Dendritic cell treated with granulocyte-macrophage colony-stimulating factor and Interleukin-4, amounts not matched to agents 40 ng/mL and 50 ng/mL, for 4 days (primary cell): ENCODE results near the gene VSIG8.
A peak's percentile ranks its signal among the peaks of the same experiment; 100 is the strongest.

ENCODE experiments used
- H3K27ac Mint-ChIP-seq: one replicate; pipeline ENCODE4 v1.8.0; 2022; ENCODE audit warnings: mild to moderate bottlenecking, mixed read lengths
- H3K27me3 Mint-ChIP-seq: one replicate; pipeline ENCODE4 v1.8.0; 2022; ENCODE audit warnings: mild to moderate bottlenecking, mixed read lengths
- H3K36me3 Mint-ChIP-seq: one replicate; pipeline ENCODE4 v1.8.0; 2022; ENCODE audit warnings: low read depth, mixed read lengths
- H3K4me1 Mint-ChIP-seq: one replicate; pipeline ENCODE4 v1.8.0; 2022; ENCODE audit warnings: low read depth, mixed read lengths
- H3K4me3 Mint-ChIP-seq: one replicate; pipeline ENCODE4 v1.8.0; 2022; ENCODE audit warnings: mild to moderate bottlenecking, moderate library complexity, mixed read lengths
- H3K9me3 Mint-ChIP-seq: one replicate; pipeline ENCODE4 v1.8.0; 2022; ENCODE audit warnings: mixed read lengths
- intact Hi-C: fragments of 100-400 bp; cut with micrococcal nuclease; formaldehyde crosslinking; loops from one replicate; pipeline ENCODE4 v1.15.0; 2022

The VSIG8 gene

DNA sequence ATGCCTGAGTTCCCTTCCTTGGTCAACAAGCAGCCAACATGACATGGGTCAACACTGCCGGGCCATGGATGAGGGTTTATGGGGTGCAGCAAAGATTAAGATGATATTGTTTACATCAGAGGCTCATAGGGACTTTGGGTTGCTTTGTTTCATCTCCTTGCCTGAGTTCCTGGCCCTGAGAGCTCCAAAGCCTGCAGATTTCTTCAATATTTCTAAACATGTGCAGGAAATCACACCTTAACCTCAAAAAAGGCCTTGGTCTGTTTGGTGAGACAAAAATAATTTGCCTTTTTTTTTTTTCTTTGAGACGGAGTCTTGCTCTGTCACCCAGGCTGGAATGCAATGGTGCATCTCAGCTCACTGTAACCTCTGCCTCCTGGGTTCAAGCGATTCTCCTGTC is 34.9 kb downstream of the VSIG8 start:
- peak overlapping the region; percentile 98 for H3K4me3 Mint-ChIP-seq
- intact Hi-C loops: loop anchor here (5.0 kb wide), 1 partner anchor 45 kb away; the partner anchor contains the start of gene DUSP23
- H3K27ac Mint-ChIP-seq: peak overlapping the region; percentile 99
- H3K27me3 Mint-ChIP-seq: peaks cover 3% of the 10 kb centered on the region
- H3K9me3 Mint-ChIP-seq: no peaks in the 10 kb centered on the region
- peaks cover 63% of the 10 kb centered on the region for H3K36me3 Mint-ChIP-seq
- peaks cover 95% of the 10 kb centered on the region for H3K4me1 Mint-ChIP-seq

DNA sequence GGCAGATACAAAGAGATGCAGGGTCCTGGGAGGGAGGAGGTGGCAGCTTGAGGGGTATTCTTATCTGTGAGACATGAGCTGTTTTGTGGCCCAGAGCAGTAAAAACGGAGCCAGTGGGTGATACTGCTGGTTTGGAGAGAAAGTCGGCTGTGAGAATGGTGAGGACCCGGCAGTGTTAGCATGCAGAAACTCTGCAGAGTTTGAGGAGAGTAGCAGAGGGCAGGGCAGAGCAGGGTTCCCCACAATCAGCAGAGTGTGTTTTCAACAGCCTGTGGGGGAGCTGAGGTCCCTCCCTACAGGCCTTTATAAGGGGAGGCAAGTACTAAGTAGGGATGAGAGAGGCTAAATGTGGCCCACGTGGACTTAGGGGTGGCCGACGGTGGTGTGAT is 35.4 kb downstream of the VSIG8 start:
- H3K27ac Mint-ChIP-seq: peak overlapping the region; percentile 99
- peaks cover 4% of the 10 kb centered on the region for H3K27me3 Mint-ChIP-seq
- peaks cover 95% of the 10 kb centered on the region for H3K4me1 Mint-ChIP-seq
- intact Hi-C loops: loop anchor here (5.0 kb wide), 1 partner anchor 45 kb away; the partner anchor contains the start of gene DUSP23
- peaks cover 63% of the 10 kb centered on the region for H3K36me3 Mint-ChIP-seq
- peak overlapping the region; percentile 98 for H3K4me3 Mint-ChIP-seq
- no peaks in the 10 kb centered on the region for H3K9me3 Mint-ChIP-seq

DNA sequence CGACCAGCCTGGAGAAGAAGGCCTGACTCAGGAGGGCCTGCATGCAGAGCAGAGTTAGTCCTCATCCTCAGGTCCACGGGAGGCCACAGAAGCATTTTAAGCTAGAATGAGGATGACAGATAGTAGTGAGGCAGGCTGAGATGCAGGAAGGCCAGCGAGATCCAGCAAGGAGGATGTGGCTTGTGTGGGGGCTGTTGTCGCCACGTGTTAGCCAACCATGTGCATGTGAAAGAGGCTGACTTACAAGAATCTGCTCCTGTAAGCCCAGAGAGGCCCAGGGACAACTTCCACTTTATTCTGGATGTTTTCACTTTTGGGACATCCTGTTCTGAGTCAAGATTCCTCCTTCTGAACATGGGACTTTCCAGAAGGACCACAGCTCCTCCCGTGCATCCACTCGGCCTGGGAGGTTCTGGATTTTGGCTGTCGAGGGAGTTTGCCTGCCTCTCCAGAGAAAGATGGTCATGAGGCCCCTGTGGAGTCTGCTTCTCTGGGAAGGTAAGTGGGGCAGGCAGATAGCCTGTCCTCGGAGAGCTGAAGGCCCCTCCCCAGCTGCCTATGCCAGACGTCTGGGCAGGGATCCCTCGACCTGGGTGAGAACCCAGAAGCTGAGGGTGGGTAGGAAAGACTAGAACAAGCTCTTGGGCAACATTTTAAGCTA is 35.9 kb downstream of the VSIG8 start, which contains the start of gene SLAMF8:
Gene SLAMF8 (plus strand): TSS at position 433 of the 661 bp plus-strand sequence. CDS start 26 bp downstream, at position 459.
- intact Hi-C loops: loop anchor here (5.0 kb wide), 1 partner anchor 44 kb away; the partner anchor contains the start of gene DUSP23
- peaks cover 62% of the 10 kb centered on the region for H3K36me3 Mint-ChIP-seq
- no peaks in the 10 kb centered on the region for H3K9me3 Mint-ChIP-seq
- H3K27me3 Mint-ChIP-seq: peaks cover 4% of the 10 kb centered on the region
- H3K27ac Mint-ChIP-seq: peak within 1 kb of the TSS; percentile 99
- peaks cover 95% of the 10 kb centered on the region for H3K4me1 Mint-ChIP-seq
- H3K4me3 Mint-ChIP-seq: peak within 1 kb of the TSS; percentile 98

DNA sequence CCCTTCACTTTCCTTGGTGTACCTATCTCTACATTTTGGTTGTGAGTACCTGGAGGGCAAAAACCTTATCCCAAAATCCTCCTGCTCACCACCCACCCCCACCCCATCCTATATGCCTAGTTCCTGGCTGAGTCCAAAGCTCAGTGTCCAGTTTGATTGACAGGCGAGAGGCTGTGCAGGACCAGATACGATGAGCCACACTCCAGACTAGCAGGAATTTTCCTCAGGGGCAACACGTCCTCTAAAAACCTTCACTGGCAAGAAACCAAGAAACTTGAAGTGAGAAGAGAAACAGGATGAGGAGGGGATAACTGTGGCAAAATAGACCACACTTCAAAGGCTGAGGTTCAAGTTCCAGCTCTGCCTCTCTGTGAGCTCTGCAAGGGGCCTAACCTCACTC is 36.9 kb downstream of the VSIG8 start:
- H3K4me1 Mint-ChIP-seq: peaks cover 95% of the 10 kb centered on the region
- peaks cover 52% of the 10 kb centered on the region for H3K36me3 Mint-ChIP-seq
- intact Hi-C loops: loop anchor here (5.0 kb wide), 1 partner anchor 43 kb away; the partner anchor contains the start of gene DUSP23
- H3K27me3 Mint-ChIP-seq: peaks cover 4% of the 10 kb centered on the region
- no peaks in the 10 kb centered on the region for H3K9me3 Mint-ChIP-seq
- peak overlapping the region; percentile 99 for H3K27ac Mint-ChIP-seq
- peak overlapping the region; percentile 98 for H3K4me3 Mint-ChIP-seq

DNA sequence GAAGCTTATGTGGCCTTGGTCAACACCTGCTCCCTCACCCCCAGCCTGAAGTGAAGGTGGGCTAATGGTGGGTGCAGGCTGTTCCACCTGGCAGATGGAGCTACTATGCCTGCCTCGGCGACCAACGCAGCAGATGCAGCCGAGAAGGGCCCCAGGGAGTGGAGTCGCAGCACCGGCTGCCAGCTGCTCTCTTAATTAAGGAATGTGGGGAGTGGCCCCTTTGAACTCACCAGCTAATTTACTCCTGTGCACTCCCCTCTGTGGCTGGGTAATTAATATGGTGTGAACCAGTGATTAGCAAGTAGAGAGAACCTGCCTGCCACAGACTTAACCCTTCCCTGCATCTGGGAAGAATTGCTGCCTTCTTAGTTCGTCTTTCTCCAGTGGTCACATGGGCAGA is 39.1 kb downstream of the VSIG8 start:
- H3K9me3 Mint-ChIP-seq: no peaks in the 10 kb centered on the region
- H3K4me3 Mint-ChIP-seq: no peak overlapping the region
- H3K27me3 Mint-ChIP-seq: peaks cover 6% of the 10 kb centered on the region
- peak overlapping the region; percentile 99 for H3K27ac Mint-ChIP-seq
- peaks cover 44% of the 10 kb centered on the region for H3K36me3 Mint-ChIP-seq
- peaks cover 85% of the 10 kb centered on the region for H3K4me1 Mint-ChIP-seq
- intact Hi-C loops: no loop called here

DNA sequence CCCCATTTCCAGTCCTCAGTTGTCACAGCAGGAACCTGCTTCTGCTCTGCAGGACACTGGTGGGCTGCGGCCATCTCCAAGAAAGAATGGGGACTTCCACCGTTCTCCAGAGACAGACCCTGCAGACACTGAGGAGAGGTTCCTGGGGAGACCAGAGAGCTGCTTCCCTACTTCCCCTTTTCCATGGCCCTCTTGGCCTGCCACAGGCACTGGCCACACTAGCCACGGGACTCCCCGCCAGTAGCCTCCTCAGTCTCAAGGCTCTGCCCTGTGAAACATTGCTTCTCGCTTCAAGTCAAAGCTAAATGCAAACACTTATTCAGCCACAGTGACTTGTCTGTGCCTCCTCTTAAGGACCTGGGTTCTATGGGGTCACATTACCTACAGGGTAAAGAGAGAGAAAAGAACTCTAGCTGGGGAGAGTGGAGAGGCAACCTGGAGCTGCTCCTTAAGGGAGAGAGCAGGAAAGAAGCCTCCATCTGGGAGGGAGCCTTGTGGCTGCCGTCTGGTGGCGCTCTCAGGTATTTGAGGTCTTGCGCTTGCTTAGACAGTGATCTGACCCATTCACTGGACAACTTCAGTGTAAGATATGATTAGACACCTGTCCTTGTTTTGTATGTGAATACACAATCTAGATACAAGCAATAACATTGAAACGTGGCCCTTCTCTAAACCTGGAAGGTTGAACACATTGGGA is 41.1 kb downstream of the VSIG8 start:
- no peak overlapping the region for H3K27ac Mint-ChIP-seq
- H3K27me3 Mint-ChIP-seq: peaks cover 6% of the 10 kb centered on the region
- peaks cover 71% of the 10 kb centered on the region for H3K4me1 Mint-ChIP-seq

DNA sequence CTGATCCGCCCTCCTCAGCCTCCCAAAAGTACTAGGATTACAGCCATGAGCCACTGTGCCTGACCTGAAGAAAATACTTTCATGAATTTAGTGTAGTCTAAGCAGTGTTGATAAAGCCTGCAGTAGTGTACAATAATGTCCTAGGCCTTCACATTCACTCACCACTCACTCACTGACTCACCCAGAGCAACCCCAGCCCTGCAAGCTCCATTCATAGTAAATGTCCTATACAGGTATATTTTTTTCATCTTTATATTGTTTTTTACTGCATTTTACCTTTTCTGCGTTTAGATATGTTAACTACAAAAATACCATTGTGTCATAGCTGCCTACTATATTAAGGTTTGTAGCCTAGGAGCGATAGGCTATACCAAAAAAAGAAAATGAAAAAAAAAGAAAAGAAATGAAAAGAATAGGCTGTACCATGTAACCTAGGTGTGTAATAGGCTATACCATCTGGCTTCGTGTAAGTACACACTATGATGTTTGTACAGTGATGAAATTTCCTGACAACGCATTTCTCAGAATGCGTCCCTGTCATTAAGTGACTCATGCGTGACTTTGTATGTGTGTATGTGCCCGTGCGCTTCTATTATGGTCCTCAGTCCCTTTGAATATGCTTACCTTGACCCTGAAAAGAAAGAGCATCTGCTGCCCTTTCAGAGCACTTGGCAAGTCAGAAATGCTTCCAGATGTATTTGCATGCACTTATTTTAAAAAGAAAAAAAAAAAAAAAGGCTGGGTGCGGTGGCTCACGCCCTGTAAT is 45.0 kb downstream of the VSIG8 start:
- Mint-ChIP-seq H3K4me3 (no peak overlapping the region), H3K27me3 (peaks cover 6% of the 10 kb centered on the region), H3K36me3 (peaks cover 25% of the 10 kb centered on the region), H3K27ac (no peak overlapping the region), H3K4me1 (peaks cover 48% of the 10 kb centered on the region), H3K9me3 (no peaks in the 10 kb centered on the region)
- intact Hi-C loops: no loop called here

More for the DNA sequence above, 41.1 kb downstream of the VSIG8 start:
- peaks cover 28% of the 10 kb centered on the region for H3K36me3 Mint-ChIP-seq
- no peak overlapping the region for H3K4me3 Mint-ChIP-seq
- intact Hi-C loops: no loop called here
- no peaks in the 10 kb centered on the region for H3K9me3 Mint-ChIP-seq

DNA sequence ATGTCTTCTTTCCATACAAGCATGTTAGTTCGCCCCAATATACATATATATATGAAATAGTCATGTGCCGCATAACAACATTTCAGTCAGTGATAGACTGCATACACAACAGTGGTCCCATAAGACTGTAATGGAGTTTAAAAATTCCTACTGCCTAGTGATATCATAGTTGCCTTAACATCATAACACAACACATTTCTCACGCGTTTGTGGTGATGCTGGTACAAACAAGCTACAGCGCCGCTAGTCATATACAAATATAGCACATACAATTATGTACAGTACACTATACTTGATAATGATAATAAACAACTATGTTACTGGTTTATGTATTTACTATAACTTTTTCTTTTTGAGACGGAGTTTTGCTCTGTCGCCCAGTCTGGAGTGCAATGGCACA is 46.5 kb downstream of the VSIG8 start:
- peaks cover 44% of the 10 kb centered on the region for H3K4me1 Mint-ChIP-seq
- intact Hi-C loops: no loop called here
- no peak overlapping the region for H3K27ac Mint-ChIP-seq
- peaks cover 6% of the 10 kb centered on the region for H3K27me3 Mint-ChIP-seq
- H3K4me3 Mint-ChIP-seq: no peak overlapping the region
- H3K9me3 Mint-ChIP-seq: no peaks in the 10 kb centered on the region
- peaks cover 17% of the 10 kb centered on the region for H3K36me3 Mint-ChIP-seq

DNA sequence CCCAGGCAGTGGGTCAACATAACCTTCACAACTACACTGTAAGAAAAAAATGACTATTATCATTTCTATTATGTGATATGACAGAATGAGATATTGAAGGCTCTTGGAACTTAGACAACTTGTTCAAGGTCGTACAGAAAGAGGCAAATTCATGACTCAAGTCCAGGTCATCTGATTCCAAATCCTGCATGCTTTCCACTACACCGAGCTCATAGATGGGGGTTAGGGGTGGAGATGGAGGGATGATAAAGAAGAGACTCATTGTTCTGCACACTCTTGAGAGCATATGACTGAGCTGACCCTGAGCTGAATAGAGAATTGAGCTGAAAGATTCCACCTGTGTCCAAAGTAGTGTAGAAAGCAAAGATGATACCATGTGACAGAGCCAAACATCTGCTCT is 57.5 kb downstream of the VSIG8 start:
- peaks cover 11% of the 10 kb centered on the region for H3K27me3 Mint-ChIP-seq
- H3K36me3 Mint-ChIP-seq: peaks cover 33% of the 10 kb centered on the region
- no peak overlapping the region for H3K27ac Mint-ChIP-seq
- no peaks in the 10 kb centered on the region for H3K9me3 Mint-ChIP-seq
- no peak overlapping the region for H3K4me3 Mint-ChIP-seq
- H3K4me1 Mint-ChIP-seq: peaks cover 77% of the 10 kb centered on the region
- intact Hi-C loops: no loop called here
